ENCODE data around the gene ERBB4. TPM values are rescaled to one million over a fixed set of nuclear protein-coding genes. Genes with fewer than 3 reads are reported as not detected.
"Not testable (repeated sequence)": the region's sequence is repeated elsewhere in the genome, so short reads cannot be mapped to it uniquely, and the experiment has no call there.

ERBB4 gene
- polyA plus RNA-seq, 3 donors = 0.07 to 0.25 (median 0.11) TPM

DNA sequence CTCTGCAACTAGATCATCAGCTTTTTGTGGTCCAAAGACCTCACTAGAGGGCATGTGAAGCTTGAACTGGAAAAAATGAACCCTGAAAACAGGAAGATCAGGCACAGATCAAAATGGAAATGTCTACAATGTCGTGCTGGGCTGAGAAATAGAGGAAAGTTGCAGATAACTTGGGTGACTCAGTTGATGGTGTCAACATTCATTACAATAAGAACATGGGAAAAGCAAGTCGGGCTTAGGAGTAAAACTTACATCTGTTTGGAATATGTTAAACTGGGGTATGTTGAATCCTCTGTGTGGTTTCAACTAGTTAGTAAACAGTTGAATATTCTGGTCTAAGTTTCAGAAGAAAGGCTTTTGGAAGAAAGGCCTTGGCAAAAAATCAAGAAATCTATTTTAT lies 940.4 kb downstream of the ERBB4 start:
- no peak overlapping the region for H3K27ac ChIP-seq (ENCODE audit: low read depth, low read length)
- WGBS, 3 donors = 57 to 67% (median 64%) methylated on average over 2 of the region's 2 CpGs

DNA sequence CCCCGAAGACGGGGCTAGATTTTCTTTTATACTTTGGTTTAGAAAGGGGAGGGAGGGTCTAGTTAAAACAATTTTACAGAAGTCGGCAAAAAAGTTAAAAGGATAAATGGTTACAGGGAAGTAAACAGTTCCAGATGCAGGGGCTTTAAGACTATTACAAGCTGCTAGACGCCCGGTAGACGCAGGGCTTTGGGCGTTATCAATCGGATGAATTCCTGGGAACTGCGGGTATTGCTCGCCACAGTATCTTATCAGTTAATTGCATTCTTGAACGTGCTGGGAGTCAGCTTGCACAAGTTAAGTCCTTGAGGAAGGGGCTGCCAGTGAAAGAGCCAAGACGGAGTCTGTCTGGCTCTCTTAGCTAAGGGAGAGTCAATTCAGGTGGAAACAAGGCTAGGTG lies 946.6 kb downstream of the ERBB4 start:
- 9 to 30% (median 26%) methylated on average over 12 of the region's 12 CpGs for WGBS, 3 donors
- not testable (repeated sequence) for H3K27ac ChIP-seq (ENCODE audit: low read depth, low read length)

DNA sequence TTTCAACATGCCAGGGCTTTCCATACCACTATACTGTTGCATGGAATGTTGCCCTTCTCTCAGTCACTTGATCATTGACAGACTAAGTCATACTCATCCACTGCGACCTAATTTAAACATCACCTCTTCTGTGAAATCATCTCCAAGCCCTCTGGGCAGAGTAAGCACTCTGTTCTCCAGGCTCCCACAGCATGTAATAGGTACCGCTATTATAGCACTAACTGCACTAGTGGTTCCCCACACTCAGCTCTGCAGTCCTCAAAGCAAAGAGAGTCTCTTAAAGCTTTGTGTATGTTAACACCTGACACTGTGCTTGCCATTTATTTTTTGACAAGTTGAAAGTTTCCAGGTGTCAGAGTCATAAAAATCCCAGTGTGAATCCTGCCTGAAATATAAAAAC lies 947.2 kb downstream of the ERBB4 start:
- no peak overlapping the region for H3K27ac ChIP-seq (ENCODE audit: low read depth, low read length)
- 42 to 53% (median 51%) methylated on average over 2 of the region's 2 CpGs for WGBS, 3 donors

DNA sequence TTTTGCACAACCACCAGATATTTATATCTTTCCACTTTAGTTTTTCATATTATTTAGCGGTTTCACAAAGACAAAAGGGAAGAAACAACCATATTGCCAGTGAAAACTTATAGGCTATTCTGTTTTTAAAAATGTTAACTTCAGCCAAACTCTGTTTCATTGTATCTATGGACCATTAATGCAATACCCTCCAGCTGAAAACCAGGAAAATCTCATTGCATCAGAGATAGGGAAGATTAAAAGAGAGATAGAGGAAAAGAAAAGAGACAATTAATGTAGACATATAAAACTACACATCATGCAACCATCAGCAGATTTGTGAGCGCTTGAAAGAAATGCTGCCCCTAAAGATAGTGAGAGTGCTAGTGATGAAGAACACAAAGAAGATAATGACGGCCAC lies 970.2 kb downstream of the ERBB4 start:
- WGBS, 3 donors = 86 to 91% (median 90%) methylated on average over 3 of the region's 3 CpGs

DNA sequence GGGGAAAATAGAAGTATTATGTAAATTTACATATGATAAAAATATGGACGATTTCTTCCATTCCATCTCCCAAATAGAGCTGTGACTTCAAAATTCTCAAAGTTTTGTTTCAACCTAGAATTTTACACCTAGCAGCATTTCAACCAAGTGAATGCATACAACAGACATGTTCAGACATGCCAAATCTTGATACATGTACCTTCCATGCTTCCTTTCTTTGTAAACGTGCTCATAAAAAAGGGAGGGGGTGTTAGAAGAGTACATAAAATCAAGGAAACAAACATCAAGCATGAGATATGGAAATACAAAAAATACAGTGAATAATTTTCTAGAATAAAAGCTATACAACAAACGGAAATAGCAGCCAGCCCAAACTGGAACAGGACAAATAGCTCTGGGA lies 974.2 kb downstream of the ERBB4 start:
- H3K27ac ChIP-seq (ENCODE audit: low read depth, low read length) = no peak overlapping the region
- WGBS, 3 donors = 69 to 73% (median 73%) methylated on average over 3 of the region's 3 CpGs

More for the DNA sequence above, 970.2 kb downstream of the ERBB4 start:
- H3K27ac ChIP-seq (ENCODE audit: low read depth, low read length) = no peak overlapping the region

DNA sequence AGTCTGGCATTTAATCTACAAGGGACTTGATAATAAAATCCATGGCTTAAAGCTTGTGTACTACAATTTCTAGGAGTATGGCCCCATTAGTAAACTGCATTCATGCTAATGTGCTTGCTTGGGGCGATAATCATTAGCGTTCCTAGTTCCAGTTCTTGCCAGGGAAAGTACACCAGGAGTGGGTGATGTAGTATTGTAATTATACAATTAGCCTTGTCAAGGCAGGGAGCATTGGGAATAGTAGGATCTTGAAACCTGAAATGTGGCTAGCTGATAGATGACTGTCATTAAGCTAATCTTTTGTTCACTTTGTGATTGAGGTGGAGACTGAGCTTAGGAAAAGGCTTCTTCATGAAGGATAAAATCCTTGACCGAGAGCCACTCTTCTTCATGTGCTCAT lies 993.0 kb downstream of the ERBB4 start:
- WGBS, 3 donors = 91 to 92% (median 92%) methylated on average over 3 of the region's 3 CpGs
- H3K27ac ChIP-seq (ENCODE audit: low read depth, low read length) = no peak overlapping the region

DNA sequence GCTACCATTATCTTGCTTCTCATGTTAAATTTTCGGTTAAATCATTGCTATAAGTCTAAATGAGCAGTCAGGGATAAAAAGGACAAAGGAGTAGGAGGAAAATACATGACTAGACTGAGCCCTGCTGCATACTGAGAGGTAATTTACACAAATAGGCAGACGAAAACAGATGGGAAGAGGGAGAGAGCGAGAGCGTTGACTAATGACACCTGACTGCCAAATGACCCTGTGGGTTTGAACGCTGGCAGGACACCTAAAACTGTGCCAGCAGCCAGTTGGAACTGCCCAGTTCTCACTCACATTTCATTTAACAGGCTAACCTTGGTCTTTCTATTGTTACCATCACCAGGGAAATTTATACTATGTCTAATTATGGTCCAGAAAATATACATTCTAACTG lies 1004.0 kb downstream of the ERBB4 start:
- H3K27ac ChIP-seq (ENCODE audit: low read depth, low read length) = no peak overlapping the region
- 23 to 37% (median 34%) methylated on average over 5 of the region's 5 CpGs for WGBS, 3 donors

DNA sequence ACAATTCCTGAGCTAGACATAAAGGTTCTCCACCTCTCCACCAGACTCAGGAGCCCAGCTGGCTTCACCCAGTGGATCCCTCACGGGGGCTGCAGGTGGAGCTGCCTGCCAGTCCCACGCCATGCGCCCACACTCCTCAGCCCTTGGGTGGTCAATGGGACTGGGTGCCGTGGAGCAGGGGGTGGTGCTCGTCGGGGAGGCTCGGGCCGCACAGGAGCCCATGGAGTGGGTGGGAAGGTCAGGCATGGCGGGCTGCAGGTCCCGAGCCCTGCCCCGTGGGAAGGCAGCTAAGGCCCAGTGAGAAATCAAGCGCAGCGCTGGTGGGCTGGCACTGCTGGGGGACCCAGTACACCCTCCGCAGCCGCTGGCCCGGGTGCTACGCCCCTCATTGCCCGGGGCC lies 1014.4 kb downstream of the ERBB4 start:
- not testable (repeated sequence) for H3K27ac ChIP-seq (ENCODE audit: low read depth, low read length)
- 92 to 93% (median 92%) methylated on average over 14 to 18 of the region's 18 CpGs for WGBS, 3 donors

DNA sequence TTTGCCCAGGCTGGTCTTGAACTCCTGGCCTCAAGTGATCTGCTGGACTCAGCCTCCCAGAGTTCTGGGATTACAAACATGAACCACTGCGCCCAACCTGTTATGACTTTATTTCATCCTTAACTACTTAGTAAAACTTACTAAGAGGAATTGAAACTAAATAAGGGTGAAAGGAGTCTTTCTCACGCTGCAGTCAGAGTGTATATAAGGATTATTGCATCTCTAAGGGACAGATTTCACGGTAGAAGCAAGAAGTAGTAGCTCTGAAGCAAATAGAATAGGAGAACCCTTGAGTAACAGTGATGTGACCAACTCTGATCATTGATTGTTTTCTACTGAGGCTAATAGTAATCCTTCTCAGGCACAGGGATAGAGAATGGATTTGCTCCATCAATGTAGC lies 1022.1 kb downstream of the ERBB4 start:
- WGBS, 3 donors = 81 to 88% (median 82%) methylated on average over 3 of the region's 3 CpGs
- H3K27ac ChIP-seq (ENCODE audit: low read depth, low read length) = no peak overlapping the region

DNA sequence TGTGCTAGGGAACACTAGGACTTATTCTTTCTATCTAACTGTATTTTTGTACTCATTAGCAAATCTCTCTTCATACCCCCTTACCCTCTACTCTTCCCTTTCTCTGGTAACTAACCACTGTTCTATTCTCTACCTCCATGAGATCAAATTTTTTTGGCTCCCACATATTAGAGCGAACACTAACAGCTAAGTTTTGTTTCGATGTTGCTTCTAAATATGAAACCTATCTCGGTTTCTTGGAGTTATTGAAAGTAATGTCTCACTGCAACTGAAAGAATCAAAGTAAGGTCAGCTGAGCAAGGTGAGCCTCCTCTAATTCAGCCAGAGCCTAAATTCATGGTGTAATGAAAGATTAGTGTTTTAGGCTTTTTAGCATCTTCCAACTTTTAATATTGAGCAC lies 1024.6 kb downstream of the ERBB4 start:
- 88 to 91% (median 91%) methylated on average over 3 of the region's 3 CpGs for WGBS, 3 donors
- H3K27ac ChIP-seq (ENCODE audit: low read depth, low read length) = no peak overlapping the region

DNA sequence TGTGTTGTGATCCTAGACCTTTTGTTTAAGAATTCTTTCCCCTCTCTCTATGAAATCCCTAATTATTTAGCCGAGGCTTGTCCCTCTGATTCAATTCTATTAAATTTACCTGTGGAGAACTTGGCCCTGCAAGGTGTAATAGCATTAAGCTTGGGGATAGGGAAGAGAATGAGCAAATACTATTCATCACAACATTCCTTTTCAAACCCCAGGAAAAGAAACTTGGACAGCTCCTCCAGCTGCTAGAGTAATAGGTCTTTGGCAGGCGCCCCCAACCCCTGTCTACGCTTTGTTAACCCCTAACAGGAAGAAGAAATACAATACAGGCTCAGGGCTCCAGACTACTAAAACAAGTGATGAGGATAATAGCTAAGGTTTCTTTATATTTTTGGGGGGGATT lies 1025.2 kb downstream of the ERBB4 start:
- WGBS, 3 donors = 42 to 52% (median 42%) methylated on average over 3 of the region's 3 CpGs
- no peak overlapping the region for H3K27ac ChIP-seq (ENCODE audit: low read depth, low read length)

DNA sequence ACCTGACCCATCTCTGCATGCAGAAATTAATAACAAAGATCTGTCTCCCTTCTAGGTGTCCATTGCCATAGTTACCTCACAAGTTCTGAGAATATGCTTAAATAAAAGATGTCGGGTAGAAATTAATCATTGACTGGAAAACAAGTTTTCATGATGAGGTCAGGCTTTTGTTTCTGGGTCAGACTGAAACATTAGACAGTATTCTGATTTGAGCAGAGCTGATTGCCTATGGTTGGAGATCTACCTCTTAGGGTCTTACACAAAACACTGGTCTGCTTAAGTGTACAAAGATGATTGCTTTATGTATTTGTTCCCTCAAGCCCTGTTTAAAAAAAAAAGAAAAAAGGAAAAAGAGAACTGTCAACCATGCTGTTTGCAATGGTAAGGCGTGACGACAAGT lies 1025.8 kb downstream of the ERBB4 start:
- H3K27ac ChIP-seq (ENCODE audit: low read depth, low read length) = no peak overlapping the region
- 67 to 85% (median 72%) methylated on average over 3 of the region's 3 CpGs for WGBS, 3 donors

DNA sequence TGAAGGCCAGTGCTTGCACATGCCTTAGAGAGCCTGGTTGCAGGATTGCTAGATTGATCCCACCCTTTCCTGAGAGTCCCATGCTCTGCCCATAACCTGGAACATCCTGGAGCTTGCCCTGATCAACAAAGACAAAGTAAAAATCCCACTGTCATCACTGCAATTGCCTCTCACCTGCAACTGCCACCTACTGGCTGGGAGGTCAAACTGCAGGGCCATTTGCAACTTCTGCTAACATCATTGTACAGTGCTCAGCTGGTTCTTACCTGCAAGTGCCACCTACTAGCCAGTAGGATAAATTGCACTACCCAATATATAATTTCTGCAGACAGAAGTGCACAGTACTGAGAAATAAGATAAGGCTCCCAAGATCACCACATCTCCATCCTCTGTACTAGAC lies 1034.7 kb downstream of the ERBB4 start:
- H3K27ac ChIP-seq (ENCODE audit: low read depth, low read length) = no peak overlapping the region

DNA sequence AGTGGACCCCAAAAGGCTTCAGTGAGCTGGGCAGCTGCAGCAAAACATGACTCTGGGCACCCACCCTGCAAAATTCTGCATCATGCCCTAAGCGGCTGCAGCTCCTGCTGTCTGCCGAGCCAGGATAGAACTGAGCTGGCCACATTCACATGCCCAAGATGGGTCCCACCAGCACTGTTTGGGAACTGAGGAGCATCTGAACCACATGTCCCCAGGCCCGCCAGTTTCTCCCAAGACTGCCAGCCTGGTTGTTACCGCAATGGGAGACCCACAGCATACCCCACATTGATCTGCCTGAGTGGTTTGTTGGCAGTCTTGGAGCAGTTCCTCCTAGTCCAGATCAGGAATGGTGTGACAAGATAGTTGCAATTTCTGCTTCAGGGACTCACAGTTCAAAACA lies 1035.4 kb downstream of the ERBB4 start:
- WGBS, 3 donors = 93 to 96% (median 93%) methylated on average over 4 of the region's 4 CpGs

DNA sequence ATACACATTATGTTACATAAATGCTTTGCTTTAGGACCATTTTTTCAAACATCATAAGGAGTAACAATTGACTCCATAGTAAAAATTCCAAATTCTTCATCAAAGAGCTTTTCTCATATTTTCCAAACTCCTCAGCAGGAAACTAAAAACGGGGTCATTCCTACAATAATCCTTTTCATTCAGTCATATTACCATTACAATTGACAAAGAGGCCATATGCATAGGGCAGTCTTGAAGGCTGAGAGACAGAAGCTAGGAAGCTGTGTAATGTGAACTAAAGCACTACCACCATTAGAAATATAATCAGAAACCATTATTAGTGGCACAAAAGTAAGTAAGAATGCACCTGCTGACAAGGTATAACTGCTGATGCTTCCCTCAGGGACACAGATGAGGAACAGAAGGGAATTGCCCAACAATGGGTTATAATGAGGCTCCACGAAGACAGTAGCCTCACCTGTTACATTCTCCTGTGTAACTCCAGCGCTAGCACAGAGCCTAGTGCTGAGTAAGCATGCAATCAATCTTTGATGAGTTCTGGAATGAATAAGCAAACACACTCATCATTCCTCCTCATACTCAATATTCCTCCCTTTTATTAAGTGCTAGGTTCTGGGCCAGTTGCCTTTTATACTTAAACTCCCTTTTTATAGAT lies 1039.9 kb downstream of the ERBB4 start:
- H3K27ac ChIP-seq (ENCODE audit: low read depth, low read length) = no peak overlapping the region
- 37 to 44% (median 39%) methylated on average over 3 of the region's 3 CpGs for WGBS, 3 donors

More for the DNA sequence above, 1035.4 kb downstream of the ERBB4 start:
- no peak overlapping the region for H3K27ac ChIP-seq (ENCODE audit: low read depth, low read length)

DNA sequence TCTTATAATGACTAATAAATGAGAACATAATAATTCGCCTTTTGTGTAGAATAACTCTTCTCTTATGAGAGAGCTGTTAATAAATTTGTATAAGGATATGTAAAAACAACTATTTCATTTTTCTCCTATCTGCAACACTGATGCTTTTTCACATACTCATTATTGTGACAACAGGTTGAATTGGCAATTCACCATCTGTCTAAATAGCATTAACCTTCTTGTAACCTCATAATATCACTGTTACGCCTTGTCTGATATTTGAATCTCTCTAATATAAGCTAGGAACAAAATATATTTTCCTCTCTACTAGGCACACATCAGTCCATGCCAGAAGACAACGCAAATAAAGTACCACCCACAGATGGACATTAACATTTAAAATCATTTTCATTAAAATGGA lies 1043.3 kb downstream of the ERBB4 start:
- no peak overlapping the region for H3K27ac ChIP-seq (ENCODE audit: low read depth, low read length)
- 82 to 86% (median 85%) methylated on average over 3 of the region's 3 CpGs for WGBS, 3 donors

DNA sequence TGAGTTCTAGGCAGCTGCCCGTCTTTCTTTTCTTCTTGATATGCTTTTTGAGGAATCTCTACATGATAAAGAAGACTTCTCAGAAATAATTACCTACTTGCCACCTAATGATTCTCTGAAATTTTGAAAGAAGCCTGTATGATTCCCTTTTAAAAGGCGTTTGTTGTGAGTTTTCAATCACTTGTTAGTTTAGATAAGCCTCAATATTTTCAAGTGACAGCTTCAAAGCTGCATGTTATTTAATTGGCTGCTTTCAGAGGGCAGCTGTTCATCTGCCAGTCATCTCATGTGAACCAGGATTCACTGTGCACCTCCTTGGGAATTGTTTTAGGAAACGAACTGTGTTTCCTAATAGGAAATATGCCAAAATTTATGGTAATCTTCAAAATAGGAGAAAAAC lies 1044.1 kb downstream of the ERBB4 start:
- WGBS, 3 donors = 51 to 57% (median 56%) methylated on average over 3 of the region's 3 CpGs
- H3K27ac ChIP-seq (ENCODE audit: low read depth, low read length) = no peak overlapping the region

DNA sequence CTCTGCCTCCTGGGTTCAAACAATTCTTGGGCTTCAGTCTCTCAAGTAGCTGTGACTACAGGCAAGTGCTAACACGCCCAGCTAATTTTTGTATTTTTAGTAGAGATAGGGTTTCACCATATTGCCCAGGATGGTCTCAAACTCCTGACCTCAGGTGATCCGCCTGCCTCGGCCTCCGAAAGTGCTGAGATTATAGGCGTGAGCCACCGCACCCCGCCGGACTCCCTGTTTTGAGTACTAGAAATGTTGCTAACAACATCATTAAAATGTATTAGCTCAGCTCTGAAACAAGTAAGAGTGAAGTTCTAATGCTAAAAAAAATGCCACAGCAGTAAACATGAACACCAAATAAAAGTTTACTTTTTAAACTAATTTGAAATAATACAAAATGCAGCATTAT lies 1044.5 kb downstream of the ERBB4 start:
- no peak overlapping the region for H3K27ac ChIP-seq (ENCODE audit: low read depth, low read length)
- WGBS, 3 donors = 85 to 91% (median 91%) methylated on average over 8 of the region's 8 CpGs

DNA sequence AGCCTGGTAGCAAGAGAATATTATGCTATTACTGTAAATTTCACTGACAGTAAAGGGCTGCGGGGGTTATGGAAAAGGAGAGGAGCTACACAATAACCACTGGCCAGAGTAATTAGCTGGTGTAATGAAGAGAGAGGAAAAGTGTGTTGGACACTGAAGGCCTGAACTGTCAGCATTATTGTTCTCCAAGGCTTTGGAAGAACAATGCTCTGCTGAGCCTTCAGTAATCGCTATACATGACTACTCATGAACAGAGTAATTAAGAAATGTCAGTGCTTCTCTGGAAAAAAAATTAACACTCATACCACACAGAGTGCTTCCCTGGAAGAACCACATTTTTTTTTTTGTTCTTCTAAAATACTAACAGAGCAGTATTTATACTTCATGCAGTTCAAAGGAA lies 1050.9 kb downstream of the ERBB4 start:
- 72 to 84% (median 75%) methylated on average over 2 of the region's 2 CpGs for WGBS, 3 donors
- H3K27ac ChIP-seq (ENCODE audit: low read depth, low read length) = no peak overlapping the region

DNA sequence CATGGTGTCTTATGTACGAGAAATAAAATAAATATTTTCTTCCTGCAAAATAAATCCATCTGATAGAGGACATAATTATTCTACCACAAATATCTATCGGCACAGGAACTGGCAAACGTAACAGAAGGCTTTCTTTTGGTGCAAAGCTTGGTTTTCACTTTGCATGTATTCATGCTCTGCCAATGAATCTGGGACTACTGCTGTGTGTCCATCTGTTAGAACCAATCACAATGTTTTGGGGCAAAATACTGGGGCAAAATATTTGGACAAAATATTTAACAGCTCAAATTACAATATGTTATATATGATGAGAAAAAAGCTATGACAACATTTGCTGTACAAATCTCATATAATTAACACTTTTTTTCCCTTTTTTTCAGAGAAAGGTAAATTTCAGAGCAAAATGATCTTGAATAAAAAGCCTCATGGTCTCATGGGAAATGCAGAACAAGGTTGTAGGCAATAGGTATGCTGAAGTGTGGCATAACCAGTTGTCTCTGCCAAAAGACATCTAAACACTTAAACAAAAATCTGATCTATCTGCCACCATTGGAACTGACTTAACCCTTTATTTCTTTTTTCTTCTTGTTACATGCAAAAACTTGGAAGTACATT lies 1059.0 kb downstream of the ERBB4 start:
- 69 to 80% (median 78%) methylated on average over 3 of the region's 3 CpGs for WGBS, 3 donors

More for the DNA sequence above, 1059.0 kb downstream of the ERBB4 start:
- H3K27ac ChIP-seq (ENCODE audit: low read depth, low read length) = no peak overlapping the region

Measured in adipose tissue (tissue), 3 donors.